HG03097 (cell line): Measurements from ENCODE around the gene ZKSCAN4.

Source experiments
- ATAC-seq: cut with Tn5 transposase; IDR thresholded peaks from one replicate; pipeline ENCODE4 v1.9.1; 2021; ENCODE audit not compliant: unreplicated experiment, low FRiP score

The ZKSCAN4 gene

DNA sequence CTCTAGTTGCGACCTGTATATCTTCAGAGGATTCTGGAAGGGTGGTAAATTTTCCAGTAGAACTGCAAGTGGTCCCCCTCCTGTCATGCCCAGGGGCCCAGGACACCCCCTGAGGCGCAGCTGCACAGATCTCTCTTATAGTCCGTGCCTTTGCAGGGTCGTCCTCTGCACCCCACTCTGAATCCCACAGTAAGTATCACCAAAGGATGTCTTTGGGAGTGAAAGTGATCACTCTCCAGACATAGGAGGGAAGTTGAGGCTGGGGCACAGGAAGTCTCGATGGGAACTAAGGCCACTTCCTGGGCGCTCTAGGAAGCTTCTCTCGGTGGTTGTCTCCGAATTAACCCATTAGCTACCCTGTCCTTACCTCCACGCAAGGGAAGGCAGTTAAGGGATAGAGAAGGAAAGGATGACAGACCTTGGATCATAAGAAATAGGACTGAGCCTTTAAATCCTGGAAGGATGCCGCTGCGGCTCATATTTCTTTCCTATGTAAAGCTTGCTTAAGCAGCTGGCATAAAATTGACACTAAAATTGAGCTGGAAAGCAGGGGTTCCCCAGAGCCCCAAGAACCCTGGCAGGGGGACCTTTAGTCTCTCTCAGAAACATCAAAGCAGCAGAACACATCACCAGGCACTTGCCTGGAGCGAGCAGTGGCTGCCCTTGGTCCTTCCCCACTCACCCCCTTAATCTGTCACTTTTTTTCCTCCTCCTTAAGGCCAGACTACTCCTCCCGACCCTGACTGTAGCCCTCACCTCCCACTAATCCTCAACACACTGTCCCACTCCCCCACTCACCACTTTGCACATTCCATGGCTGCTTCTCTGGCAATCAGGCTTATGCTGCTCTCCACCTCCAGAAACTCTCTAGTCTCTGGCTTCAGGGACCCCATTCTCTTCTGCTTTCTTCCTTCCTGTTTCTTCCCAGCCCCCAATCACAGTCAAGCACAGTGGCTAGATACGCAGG is at the start of gene ZKSCAN4:
ZKSCAN4 (minus strand) TSS at position 261 of the 967 bp plus-strand sequence. CDS start 289 bp downstream, outside the sequence.
- ATAC-seq, result peak; percentile 64

DNA sequence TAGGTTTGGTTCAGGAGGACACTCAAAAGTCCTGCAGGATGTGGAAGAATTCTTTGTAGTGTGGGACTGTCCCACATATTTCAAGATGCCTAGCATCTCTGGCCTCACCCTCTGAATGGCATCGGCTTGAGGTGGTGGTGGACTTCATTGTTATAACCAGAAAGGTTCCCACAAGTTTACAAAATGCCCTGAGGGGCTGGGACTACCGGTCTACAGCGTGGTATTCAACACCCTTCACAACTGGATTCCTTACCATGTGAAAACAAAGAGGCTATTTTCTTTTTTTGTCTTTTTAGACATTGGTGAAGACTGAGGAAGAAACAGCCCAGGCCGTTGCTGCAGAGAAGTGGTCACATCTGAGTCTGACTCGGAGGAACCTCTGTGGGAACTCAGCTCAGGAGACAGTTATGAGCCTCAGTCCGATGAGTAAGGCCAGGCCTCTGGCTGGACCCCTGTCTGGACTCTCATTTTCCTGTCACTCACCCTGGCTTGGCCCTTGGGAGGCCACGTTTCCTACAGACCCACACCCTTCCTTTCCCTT is 44.5 kb upstream of the ZKSCAN4 start:
- no peak for ATAC-seq

DNA sequence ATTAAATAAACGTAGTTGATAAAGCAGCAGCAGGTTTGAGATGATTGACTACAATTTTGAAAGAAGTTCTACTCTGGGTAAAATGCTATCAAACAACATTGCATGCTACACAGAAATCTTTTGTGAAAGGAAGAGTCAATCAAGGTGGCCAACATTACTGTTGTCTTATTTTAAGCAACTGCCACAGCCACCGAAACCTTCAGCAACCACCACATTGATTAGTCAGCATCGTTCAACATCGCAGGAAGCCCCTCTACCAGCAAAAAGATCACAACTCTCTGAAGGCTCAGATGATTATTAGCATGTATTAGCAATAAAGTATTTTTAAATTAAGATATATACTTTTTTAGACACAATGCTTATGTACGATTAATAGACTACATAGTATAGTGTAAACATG is 43.3 kb upstream of the ZKSCAN4 start:
- no peak for ATAC-seq

DNA sequence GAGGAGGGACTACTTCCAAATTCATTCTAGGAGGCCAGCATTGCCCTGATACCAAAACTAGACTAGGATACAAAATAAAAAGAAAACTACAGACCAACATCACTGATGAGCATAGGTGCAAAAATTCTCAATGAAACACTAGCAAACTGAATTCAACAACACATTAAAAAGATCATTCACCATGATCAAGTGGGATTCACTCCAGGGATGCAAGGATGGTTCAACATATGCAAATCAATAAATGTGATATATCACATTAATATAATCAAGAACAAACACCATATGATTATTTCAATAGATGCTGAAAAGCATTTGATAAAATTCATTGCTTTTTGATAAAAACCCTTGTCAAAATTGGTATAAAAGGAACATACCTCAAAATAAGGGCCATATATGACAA is 39.5 kb upstream of the ZKSCAN4 start:
- ATAC-seq, result no peak

DNA sequence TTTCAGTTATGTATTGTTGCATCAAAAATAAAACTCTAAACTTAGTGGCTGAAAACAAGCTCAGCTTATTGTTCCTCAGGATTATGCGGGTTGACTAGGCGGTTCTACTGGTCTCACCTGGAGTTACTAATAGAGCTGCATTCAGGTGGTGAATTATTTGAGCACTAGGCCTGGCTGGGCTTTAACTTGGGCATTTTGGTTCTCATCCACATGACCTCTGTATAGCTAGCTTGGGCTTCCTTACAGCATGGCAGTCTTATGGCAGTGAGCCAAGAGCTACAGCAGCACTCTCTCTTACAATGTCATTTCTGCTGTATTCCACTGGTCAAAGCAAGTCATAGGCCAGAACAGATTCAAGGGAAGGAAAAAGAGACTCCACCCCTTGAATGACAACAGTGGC is 30.9 kb upstream of the ZKSCAN4 start:
- no peak for ATAC-seq

DNA sequence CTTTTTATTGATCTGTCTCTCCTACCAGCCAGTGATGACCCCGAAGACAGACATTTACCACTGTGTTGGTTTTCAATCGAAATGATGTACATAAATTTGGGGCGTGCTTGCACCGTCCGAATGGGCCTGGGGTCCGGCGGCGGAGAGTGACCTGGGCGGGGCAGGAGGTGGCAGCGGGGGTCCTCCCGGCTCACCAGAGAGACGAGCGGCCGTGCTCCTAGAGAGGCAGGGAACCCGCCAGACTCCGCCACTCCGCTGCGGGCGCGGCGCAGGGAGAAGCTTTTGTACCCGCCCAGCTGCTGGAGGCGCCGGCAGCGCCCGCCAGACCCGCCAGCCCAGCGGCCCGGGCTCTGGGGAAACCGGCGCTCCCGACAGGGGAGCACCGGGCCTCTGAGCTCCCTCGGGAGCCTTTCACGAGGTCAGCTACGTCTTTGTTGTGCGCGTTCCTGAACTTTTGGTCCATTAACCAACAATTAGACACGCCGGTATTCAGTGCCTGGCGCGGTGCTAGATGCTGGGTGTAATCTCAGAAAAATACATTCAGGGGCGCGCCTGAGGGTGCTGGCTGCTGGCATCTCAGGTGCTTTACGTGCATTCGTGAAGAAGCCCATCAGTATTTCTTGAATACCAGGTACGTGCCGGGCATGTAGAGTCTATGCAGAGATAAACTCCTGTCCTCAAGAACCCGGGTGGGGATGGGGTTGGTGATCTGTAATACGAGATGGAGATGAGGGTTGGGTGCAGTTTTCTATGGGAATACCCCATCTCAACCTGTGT is 29.4 kb upstream of the ZKSCAN4 start, which contains the start of gene PGBD1:
PGBD1 (plus strand) TSS at position 285 of the 777 bp plus-strand sequence. CDS start 2,242 bp downstream, outside the sequence.
- ATAC-seq, result peak; percentile 52

DNA sequence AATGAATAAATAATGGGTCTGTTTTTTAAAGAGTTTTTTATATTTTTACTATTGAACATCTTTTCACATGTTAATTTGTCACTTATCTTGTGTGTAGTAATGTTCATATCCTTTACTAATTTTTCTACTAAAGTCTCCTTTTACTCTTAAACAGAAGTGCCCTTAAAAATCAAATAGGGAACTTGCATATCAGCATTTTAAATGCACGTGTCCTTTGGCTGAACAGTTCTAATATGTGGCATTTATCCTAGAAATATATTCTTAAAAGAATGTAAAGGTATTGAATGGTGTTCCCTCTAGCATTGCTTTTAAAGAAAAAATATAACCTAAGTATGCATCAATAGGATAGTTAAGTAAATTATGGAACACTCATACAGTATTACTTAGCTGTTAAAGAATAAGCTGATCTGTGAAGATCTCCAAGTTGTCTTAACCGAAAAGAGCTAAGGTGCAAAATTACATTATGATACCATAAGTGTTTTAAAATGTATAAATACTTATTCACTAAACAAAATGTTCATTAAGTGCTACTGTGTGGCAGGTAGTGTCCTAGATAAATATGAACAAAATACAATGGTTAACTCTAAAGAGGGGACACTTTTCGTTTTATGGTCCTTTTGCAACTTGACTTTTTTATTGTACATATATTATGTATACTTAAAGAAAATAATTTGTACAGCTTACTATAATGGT is 28.7 kb upstream of the ZKSCAN4 start:
- ATAC-seq, result no peak

DNA sequence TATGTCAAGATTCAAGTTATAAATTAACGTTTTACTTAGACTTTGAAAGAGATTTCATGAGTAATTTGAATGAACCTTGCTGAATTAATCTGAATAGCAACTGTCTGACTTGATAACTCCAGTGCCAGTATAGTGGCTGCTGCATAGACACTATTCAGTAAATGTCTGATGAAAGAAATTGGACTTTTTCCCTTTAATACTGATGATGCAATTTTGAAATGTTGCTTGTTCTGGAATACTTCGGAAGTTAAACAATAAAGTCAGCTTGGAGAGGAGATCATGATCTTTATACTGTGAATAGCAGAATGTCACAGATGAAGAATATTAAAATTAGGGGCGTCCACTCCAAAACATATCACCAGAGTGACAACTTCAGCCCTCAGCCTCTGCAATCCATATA is 25.7 kb upstream of the ZKSCAN4 start:
- no peak for ATAC-seq

DNA sequence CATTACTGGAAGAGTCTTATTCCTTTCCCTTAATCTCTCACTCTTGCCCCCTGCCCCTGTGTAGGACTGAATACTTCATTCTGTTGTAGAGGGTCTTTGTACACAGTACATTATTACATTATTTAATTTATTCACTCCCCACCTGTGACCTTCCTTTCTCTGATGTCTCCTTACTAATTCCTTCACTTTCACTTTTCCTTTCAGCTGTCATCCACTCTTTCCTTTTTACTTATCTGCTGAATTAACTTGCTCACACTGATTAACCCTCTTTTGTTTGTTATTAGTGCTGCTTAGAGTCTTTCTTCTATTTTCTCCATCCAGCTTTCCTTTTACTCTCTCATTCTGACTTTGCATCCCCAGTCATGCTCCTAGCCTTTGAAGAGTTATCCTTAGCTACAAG is 22.8 kb upstream of the ZKSCAN4 start:
- ATAC-seq, result no peak

DNA sequence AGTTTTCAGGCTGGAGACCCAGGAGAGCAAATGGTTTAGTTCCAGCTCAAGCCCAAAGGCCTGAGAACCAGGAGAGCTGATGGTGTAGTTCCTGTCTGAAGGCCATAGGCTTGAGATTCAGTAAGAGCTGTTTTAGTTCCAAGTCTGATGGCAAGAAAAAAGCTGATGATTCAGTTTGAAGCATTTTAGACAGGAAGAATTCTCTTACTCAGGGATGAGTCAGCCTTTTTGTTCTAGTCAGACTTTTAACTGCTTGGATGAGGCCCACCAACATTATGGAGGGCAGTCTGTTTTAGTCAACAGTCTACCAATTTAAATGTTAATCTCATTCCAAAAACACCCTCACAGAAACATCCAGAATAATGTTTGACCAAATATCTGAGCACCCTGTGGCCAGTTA is 17.4 kb upstream of the ZKSCAN4 start:
- ATAC-seq, result no peak

DNA sequence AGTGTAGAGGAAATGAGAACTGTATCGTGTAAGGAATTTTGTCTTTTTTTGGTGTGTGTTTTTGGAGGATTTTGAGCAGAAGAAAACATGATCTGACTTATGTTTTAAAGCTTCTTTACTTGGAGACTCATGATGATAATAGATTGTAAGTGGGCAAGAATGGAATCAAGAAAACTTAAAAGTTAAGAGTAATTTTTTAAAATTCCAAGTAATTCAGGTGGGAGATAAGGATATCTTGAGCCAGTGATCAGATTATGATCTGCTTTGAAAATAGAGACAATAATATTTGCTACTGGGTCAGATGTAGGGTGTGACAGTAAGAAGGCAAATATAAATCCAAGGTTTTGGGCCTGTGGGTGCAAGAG is 15.6 kb upstream of the ZKSCAN4 start:
- no peak for ATAC-seq

DNA sequence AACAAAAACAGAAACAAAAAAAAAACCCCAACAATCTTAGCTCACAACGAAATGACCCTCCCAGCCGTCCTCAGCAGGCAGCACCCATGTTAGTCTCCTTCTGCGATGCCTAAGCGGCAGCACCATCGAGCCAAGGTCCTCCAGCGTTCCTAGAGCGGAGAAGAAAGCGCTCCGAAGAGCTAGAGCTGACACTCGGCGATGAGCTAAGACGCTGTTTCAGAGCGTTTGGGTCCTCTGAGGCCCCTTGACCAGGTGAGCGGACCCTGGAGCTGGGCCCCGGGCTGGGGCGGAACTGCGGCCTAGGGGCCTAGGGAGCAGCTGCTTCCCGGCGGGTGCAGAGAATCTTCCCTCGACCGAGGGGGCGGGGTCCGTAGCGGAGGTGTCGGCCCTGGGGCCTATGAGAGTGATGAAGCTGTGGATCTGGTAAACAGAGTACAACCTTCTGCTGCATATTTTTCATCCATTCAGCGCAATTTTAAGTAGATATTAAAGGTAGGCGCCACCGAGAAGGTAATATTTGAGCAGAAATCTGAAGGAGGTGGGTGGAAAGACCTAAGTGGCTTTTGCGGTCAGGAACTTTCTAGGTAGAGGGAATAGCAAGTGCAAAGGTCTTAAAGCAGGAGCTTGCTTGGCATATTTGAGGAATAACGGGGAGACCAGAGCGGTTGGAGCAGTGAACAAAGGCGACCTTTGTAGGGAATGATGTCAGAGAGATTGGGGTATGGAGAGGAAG is 15.1 kb upstream of the ZKSCAN4 start, which contains the start of gene ZSCAN26:
ZSCAN26 (plus strand) TSS at position 182 of the 733 bp plus-strand sequence. CDS start 4,777 bp downstream, outside the sequence.
- peak; percentile 77 for ATAC-seq

DNA sequence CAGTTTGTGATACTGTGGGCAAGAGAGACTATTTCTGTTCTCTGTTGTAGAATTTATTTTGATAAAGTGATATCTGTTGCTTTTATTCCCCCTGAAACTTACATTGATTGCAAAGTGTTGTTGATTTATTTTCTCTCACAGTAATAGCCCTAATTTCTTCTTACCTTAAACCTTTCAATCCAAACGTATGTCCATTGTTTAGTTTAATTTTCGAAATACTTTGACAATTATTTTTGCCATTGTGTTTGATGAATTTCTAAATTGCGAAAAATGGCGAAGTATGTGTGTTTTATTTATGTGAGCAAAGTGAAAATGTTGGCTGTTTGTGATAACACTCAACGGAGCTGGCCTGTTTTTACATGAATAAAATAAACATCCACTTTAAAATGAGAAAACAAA is 14.5 kb upstream of the ZKSCAN4 start:
- no peak for ATAC-seq

DNA sequence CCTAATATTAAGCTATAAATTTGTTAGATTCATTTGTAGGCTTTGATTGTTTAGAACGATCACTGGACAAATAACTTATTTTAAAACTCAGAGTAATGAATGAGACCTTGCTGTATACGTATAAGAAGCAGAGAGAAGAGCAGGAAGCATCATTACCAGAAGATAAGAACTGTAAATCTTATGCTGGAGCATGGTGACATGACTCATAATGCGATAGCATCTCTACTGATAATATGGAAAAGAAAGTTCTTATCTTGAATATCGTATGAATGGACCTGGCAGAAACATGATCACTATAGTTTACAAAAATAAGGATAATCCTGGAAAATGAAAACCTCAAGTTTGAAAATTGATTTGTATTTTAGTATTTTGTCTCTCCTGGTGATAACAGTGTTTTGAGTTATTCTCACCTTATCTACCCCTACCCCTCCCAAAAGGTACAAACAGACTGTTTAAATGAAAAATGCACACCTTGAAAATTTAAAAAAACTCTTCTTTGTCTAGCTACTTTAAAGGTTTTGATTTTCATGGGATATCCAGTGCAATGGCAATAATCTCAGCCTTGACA is 12.8 kb upstream of the ZKSCAN4 start:
- ATAC-seq, result no peak

DNA sequence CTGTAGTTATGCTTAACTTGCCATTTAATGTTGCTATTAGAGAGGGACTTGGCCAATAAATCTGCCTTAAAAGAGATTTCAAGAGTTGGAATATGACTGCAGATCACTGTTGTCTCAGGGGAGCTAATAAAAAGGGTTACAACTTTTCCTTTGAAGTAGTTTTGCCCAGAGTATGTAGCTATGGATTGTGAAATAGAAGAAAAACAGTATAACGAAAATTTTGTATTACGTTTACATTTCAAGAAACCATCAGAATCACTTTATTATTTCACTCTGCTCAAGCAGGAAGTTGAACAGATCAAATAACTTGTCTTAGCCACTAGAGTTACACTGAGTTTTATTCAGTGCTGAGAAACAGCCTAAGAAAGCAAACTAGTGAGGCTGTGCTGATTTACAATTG is 11.9 kb upstream of the ZKSCAN4 start:
- no peak for ATAC-seq

DNA sequence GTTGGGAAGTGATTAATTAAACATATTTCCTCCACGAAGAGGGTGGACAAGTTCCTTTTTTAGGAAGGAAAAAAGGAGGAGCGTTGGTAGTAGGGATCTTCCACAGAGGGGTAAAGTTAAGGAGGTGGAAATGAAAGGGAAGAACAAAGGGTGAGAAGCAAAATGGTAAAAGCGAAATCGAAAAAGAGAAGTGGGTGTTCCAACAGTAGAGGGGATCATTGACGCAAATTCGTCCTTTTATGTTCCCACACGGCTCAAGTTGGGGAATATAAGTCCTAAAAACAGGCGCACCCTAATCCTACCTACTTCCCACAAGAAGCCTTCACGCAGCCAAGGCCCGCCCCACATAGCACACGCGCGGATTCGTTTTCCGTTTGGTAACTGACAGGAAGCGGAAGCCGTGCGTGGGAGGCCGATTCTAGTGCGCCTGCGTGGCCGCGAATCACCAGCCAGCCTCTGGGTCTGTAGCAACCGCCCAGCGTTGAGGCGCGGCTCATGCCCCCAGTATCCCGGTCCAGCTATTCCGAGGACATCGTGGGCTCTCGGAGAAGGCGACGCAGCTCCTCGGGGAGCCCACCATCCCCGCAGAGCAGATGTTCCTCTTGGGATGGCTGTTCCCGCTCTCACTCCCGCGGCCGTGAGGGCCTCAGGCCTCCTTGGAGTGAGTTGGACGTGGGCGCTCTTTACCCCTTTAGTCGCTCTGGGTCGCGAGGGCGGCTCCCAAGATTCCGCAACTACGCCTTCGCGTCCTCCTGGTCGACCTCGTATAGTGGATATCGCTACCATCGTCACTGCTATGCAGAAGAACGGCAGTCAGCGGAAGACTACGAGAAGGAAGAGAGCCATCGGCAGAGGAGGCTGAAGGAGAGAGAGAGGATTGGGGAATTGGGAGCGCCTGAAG is 7.1 kb upstream of the ZKSCAN4 start, which contains the start of gene NKAPL:
NKAPL (plus strand) TSS at position 421 of the 901 bp plus-strand sequence; CDS start at position 496, 75 bp downstream.
- ATAC-seq, result no peak

DNA sequence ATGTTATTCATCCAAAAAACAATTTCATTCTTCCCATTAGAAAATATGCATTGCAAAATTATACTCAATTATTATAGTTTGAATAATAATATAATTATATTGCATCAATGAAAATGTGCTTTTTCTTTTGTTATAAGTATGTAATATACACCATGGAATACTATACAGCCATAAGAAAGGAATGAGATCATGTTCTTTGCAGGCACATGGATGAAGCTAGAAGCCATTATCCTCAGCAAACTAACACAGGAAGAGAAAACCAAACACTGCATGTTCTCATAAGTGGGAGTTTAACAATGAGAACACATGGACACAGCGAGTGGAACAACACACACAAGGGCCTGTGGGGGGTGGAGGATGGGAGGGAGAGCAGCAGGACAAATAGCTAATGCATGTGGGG is 5.0 kb upstream of the ZKSCAN4 start:
- no peak for ATAC-seq

DNA sequence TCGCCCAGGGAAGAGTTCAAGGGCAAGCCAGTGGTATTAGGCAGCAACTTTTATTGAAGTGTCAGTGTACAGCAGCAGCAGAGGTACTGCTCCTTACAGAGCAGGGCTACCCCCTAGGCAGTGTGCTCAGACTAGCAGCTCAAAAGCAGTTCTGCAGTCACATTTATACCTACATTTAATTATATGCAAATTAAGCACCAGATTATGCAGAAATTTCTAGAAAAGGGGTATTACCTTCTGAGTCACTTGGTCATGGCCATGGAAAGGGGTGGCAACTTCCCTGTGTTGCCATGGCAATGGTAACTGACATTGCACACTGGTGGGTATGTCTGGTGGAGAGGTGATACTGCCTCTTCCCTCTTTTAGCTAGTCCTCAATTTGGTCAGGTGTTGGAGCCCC is 2.1 kb upstream of the ZKSCAN4 start:
- no peak for ATAC-seq
